ENCODE results near the gene STARD13. TPM values are rescaled to one million over a fixed set of nuclear protein-coding genes. Genes with fewer than 3 reads are reported as not detected.
A peak's percentile ranks its signal among the peaks of the same experiment; 100 is the strongest.

STARD13 gene
- total RNA-seq, 1 donor from 2014 or later, result 35.0 TPM

DNA sequence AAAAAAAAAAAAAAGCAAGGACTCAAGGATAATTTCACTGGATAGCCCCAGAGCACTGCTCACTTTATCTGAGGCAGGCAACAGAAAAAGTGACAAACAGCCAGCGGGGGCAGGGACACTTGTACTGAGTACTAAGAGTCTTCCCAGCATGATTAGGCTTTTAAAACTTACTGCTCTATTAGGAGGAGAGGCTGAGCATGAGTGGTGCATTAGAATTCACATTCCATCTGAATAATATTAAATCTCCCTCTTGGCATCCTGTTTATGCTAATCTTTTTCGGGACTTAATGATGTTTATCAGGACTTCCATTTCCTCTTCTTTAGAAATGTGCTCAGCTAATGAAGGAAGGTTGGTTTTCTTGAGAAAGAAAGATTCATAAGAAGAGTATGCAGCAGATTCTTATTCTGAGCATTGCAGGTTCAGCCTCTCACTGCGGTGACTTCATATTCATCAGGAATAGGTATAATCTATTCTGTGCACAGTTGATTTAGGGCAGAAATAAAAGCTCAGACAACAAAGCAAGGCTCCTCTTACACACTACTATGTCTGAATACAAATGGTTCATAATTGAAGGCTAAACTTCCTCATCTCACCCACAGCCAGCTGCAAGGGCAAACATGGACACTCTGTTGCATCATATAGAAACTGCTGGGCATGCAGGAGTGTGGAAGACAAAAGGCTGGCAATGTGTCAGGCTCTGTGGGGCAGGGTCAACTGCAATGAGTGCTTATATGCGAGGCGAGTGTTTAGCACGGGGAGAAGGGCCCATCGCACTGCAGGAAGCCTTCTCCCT lies 162.3 kb downstream of the STARD13 start:
- no peak for DNase-seq (ENCODE audit: low read depth, low spot score)

DNA sequence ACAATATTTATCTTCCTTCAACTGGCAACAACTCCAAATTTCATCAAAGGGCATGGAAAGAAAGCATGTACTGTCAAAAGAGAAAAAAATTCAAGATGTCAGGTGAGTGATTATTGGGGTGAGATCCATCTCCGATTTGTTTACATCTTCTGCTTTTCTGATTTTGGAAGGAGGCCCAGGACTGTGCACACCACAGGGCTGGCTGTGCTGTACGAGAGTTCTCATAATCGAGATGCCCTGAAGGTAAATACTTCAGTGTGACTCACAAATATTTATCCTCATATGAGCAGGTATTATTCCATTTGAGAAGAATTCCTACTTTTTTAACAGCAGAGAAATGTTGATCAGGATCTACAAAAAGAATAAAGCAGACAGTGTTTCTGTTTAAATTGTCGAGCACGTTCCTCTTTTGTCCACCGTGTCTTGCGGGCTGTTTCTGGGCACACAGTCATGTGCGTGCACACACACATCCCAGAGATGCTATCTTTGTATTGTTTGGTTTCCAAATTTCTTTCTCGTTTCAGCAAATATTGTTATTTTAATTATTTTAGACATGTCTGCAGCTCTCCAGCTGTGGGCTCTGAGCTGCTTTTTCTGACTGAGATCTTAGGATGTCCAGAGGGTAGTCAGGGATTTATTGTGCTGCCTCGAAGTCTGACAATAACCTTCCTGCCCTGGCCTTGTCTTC lies 165.6 kb downstream of the STARD13 start:
- no peak for DNase-seq (ENCODE audit: low read depth, low spot score)

DNA sequence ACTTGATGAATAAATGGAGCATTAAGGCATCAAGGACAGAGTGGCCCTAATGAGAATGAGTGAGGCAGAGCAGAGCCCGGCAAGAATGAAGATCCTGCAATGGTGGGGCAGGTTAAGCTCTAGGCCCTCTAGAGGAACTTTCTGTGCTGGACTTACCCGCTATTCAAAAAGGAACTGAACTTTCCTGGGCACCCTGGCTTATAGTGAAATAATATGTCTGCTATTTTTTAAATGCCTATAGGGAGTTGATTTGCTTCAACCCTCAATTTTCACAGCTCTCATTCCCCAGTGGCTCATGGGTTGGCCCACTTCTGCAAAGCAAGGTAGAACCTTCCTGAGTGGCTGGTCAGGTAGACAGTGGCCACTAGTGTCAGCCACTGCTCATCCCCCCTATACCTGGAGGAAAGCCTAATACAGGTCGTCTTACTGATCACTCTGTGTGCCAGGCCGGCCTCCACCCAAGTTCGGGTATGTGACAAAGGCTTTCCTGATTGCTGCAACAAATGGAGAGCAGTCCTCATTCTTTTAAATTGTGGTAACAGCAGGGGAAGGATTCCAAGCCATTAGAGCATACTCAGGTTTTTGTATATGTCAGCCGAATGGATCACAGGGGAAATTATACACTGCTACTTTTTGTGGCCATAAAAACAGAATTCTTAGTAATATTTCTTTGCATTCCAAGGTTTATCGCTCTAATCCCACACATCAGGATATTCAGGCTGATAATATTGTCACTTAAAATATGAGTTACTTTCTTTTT lies 166.4 kb downstream of the STARD13 start:
- DNase-seq (ENCODE audit: low read depth, low spot score), result no peak

DNA sequence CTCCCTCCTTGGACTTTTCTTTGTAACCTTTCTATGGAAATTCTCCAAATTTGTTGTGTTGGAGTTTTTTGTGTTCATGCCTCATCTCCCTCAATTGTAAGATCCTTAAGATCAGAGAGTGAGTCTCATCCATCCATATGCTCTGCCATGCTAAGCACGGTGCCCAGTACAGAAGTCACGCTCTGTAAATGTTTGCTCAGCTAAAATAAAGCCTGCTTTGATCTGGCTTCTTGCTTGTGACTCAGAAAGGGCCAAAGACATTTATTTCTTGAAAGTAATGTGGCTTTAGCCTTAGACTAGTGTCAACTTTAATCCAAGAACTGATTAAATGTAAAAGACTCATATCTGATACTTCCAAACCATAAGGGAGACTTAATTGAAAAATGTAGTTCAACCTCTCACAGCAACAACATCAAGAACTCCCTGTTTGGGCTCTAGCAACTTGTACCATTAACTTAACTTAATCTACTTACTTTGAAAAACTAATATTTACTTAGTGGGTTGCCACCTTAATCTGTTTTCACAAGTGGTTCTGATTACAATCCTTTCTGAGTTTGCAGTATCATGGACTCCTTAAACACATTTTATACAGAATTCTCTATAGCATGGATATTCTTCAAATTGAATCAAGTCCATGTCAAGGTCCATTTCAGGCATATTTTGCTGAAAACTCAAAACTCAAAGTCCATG lies 169.1 kb downstream of the STARD13 start:
- no peak for DNase-seq (ENCODE audit: low read depth, low spot score)

DNA sequence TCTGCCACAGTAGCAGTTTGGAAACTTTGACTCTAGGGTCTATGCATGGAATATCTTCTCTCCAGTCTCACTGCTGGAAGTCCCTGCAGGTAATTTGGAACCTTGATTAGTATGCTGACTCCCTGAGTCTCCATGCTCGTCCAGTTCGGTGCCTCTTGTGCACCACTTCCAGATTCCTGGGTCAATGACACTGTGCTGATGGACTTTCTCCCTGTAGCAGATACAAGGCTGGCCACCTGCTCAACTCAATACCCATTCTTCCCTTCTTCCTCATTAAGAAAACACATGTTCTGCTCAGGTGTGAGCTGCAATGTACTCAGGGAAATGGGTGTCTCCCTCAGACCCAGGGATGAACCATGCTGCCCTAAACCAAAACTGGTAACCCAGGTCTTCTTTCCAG lies 170.3 kb downstream of the STARD13 start:
- DNase-seq (ENCODE audit: low read depth, low spot score), result no peak

DNA sequence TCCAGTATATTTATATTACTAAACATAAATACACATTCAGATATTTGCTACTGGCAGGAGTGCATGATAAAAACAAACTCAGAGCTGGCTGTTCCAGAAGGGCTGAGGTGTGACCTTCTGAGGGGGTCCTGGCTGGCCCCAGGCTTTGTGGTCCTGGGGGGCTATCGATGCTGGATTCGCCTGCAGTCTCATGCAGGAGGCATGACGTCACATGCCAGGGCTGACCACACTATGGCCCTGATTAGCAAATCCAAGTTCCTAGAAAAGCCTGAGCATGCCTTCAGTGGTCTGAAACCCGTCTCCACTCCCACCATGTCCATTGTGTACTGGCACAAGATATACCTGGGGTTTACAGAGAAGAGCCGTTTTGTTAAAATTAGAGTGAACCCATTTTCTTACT lies 171.4 kb downstream of the STARD13 start:
- DNase-seq (ENCODE audit: low read depth, low spot score), result no peak

DNA sequence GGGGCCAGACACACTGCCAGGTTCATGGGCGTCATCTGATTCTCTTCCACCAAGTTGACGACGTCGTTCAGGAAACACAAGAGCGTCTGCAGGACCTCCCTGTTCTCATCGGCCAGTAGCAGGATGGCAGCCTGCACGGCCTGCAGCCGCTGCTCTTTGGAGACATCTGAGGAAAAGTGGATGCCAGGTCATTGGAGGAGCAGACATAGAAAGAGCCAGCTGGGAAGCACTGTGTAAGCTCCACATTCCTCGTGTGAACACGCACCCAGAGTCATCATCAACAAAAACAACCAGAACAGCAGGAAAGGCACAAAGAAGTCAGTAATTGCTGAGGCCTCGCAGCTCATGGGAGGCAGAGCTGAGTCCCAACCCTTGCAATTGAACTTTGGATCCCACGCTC lies 172.8 kb downstream of the STARD13 start:
- no peak for DNase-seq (ENCODE audit: low read depth, low spot score)

DNA sequence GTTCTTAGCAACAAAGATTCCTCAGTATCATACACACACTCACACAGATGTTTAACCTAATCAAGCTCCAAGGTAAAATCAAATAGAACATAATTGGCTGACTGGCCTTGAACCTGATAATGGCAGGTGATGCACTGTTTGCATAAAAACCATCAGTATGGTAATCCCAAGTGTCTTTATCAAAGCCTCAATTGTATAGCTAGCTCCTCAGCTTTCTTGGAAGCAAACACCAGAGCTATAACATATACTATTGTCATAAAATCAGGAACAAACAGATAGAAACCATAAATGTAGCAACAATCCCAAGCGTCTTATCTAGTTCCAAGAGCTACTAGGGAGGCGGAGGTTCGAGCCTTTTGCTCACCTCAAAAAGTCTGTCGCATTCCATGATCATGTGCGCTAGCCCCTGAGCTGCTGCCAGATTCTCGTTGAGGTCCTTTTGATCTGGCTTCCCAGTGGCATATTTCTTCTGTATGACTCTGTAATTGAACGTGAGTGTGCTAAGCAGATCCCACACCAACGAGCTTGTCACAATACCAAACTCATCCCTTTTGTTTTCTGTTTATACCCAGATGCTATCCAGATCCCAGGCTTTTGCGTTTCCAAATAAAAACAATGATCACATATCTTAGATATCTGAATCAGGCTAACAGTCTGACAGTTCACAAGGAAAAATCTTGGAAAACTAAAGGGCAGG lies 174.0 kb downstream of the STARD13 start:
- no peak for DNase-seq (ENCODE audit: low read depth, low spot score)

DNA sequence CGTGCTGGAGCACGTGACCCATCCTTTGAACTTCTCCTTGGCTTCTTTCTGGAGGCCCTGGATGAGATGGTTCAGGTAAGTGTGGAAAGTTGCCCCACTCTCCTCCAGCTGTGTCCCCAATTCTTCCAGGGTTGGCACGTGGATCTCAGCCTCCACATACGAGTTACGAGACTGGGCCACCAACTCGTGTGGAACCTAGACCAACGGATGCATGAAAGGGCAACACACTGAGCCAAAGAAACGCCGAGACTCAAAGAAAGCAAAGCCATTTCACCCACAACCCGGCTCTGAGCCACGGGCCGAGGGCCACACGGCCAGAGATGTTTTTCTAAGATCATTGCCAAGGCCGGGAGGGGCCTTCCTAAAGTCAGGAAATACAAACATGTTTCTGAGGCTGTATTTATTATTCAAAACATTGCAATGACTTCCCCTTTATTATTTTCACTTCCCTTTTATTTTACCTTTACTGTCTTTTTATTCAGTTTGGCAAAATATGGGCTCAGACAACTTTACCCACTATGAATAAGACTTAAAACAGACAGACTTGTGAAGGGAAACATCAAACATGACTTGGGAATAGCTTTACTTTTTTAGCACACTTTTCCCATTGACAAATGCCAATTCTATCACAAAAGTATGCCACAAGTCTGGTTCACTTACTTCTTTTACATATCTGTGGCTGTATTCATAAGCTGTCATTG lies 174.7 kb downstream of the STARD13 start:
- peak; percentile 33 for DNase-seq (ENCODE audit: low read depth, low spot score)

DNA sequence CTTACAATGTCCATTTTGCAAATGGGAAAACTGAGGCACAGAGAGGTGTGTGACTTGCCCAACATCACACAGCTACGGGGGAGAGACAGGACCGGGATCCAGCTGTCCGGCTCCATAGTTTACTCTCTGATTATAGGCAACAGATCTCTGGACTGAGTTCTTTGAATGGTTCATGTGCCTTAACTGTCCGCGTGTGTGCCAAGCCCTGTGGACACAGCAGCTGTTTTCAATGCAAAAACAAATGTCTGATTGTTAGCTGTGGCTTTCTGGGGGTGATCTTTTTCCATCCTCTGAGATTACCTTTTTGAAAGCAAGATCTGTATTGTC lies 175.2 kb downstream of the STARD13 start:
- DNase-seq (ENCODE audit: low read depth, low spot score), result no peak

DNA sequence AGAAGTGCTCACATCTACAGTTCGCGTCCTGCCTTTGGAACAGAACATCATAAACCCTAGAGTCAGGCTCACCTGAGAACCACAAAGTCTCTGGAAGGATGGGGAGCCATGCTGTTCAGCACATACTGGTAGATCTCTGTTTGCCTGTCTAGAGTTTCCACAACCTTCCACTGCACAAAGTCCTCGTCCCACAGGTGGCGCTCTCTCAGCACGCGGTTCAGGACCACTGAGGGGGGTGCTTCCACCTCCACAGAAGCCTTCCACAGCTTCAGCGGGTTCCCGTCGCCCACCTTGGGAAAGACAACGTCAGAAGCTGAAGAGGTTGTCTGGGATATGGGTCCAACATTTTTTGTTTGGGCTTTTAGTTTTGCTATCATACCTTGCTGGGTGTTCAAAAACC lies 175.8 kb downstream of the STARD13 start:
- no peak for DNase-seq (ENCODE audit: low read depth, low spot score)

DNA sequence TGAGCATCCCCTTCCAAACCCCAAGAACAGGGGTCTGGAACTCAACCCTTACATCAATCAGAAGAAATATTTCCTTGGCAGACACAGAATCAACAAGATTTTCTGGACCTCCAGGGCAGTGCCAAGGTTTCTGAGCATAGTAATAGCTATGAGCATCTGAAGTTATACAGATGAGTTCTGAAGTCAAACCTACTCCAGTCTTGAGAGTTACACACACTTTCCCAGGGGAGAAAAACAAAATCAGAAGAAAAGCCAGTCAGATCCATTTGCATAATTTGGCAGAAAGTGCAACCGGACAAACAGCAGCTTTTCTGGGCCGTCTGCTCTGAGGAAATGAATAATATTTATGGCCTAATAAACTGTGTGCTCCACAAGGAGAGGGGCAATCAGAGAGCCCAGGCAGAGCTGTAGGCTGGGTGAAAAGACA lies 176.3 kb downstream of the STARD13 start:
- DNase-seq (ENCODE audit: low read depth, low spot score), result no peak

DNA sequence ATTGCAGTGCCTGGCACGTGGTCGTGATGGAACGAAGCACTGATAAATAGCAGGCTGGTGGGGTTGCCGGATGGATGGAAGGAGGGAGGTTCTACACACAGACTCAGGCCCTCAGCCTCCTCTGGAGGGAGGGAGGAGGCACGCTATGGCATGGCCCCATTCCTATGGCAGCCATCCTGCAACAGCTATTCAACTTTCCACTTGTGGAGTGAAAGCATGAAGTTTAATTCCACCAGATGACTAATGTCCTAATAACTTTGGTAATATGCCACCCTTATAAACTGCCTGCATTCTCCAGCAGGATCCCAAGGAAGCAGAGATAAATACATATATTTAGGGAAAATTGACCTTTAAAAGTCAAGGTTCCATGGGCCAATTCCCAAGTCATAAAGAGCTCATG lies 176.9 kb downstream of the STARD13 start:
- no peak for DNase-seq (ENCODE audit: low read depth, low spot score)

DNA sequence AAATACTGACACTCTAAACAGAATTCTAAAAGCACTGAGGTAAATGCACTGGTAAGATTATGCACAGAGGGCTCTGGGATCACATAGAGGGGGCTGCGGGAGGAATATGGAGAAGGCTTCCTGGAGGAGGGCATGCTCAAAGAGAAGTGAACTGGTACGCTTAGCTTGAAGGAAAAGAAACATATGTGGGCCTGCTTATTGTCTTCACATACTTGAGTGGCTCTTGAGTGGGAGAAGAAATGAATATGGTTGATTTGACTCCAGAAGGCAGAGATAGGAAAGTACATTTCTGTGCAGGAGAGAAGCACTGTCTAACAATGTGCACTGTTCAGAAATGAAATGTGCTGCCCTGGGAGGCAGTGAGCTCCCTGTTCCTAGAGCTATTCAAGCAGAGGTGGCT lies 178.2 kb downstream of the STARD13 start:
- DNase-seq (ENCODE audit: low read depth, low spot score), result no peak

DNA sequence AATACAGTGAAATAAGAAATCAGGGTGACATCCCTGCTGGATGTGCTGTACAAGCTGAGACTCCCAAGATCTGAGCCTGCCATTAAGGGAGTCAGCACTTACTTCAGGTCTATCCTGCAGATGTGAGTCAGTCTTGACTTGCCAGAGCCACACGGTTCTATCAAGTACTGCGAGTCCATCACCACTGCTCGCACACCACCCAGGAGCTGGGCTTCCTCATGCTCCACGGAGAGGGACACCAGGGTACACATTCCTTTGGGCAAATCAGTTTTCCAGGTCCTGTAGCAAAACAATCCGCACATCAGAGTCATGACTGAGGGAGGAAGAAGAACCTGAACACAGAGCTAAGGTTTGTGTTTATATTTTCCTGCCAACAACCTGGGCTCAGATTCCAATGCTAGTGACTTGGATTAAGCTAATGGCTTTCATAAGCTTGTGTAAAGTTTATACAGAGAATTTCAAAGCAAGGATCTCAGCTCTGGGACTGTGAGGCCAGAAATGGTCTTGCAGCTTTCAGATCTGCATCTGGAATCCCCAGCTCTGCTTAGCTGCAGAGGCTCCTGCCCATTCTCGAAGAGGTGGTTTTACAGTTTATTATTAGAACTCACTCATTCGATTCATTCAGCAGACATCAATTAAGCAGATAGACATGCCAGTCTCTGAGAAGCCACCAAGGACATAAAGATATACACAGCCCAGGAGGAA lies 178.7 kb downstream of the STARD13 start:
- no peak for DNase-seq (ENCODE audit: low read depth, low spot score)

DNA sequence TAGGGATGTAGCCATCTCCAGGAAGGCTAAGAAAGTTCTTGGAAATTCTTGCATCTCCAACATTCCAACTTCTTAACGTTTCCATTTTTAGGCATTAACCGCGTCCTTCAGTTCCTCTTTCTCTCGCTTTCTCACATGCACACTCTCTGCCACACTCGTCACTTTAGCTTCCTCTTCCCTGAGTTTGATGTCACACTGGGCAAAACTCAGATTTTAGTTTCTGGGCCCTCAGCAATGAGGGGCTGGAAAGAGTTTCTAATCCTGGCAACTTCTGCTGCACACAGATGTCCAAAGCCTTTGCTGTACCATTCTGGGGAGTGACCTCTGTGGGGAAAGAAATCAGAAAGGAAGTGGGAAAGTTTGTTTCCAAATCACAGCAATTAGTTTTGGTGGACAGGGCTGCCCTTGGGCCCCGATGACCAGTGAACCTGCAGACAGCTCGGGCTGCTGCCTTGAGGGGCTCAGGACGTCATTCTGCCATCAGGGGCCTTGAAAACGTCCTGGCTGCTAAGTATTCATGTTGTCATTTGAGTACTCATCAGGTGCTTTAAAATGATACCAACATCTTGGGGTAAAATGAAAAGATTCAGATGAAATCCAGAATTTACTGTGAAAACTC lies 180.1 kb downstream of the STARD13 start:
- no peak for DNase-seq (ENCODE audit: low read depth, low spot score)

DNA sequence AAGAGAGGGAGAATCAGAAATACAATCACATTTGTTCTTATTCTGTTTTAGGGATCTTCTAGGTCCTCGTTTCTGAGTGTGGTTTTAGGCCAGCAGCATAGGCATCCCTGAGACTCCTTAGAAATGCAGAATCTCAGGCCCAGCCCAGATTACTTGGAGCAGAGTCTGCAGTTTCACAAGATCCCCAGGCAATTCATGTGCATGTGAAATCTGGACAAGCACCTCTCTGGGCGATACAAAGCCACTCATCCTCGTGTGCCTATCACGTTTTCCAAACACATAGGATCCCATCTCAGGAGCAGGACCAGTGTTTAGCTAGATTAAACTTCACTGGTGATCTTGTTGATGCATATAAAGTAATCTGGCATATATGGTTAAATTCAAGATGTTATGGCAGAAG lies 182.1 kb downstream of the STARD13 start:
- DNase-seq (ENCODE audit: low read depth, low spot score), result no peak

DNA sequence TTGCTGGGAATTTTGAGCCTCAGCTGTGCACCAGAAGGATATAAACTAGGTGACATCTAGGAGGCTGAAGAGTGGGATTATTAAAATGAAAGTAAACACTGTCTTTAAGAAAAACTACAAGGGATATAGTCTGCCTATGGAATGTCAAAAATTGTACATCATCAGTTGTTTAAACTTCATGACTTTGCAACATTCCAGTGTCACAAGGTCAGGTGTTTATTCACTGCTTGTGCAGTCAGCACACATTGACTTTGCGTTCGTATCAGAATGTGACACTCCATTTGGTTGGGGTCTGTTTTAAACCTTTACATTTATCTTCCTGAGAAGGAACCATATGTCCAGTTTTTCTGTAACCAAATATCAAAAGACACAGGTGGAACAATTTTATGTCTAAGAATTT lies 183.7 kb downstream of the STARD13 start:
- DNase-seq (ENCODE audit: low read depth, low spot score), result no peak

DNA sequence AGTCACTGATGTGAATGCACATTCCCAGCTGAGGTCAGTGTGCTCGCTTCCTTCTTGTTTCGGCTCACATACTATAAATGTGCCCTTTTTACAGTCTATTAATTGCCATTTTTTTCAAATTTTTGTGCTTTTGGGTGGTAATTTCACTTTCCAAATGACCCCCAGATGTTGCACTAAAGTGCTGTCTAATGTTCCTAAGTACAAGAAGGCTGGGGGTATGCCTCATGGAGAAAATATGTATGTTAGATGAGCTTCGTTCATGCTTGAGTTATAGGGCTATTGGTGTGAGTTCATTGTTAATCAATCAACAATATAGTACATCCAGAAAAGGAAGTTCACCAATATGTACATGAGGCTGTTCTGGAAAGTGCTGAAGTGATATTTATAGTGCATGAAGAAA lies 184.7 kb downstream of the STARD13 start:
- DNase-seq (ENCODE audit: low read depth, low spot score), result no peak

DNA sequence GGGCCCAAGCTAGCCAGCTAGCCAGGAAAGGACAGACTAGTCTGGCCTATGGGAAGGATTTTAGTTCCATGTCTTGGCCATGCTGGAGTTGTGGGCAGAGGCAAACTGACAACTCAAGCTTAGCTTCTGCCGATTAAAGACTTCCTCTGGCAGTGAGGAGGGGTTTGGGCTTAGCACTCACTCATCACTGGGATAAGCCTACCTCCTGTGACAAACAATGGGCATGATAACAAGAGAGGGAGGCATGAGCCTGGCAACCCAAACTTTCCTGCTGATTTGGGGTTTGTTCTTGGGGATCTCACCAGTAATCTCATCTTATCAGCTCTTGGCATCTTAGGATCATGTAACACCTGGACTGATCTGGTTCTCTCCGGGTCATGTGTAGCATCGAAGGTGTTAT lies 185.7 kb downstream of the STARD13 start:
- no peak for DNase-seq (ENCODE audit: low read depth, low spot score)
